ENCODE measurements around the gene RNU7-1.

RNU7-1 gene

DNA sequence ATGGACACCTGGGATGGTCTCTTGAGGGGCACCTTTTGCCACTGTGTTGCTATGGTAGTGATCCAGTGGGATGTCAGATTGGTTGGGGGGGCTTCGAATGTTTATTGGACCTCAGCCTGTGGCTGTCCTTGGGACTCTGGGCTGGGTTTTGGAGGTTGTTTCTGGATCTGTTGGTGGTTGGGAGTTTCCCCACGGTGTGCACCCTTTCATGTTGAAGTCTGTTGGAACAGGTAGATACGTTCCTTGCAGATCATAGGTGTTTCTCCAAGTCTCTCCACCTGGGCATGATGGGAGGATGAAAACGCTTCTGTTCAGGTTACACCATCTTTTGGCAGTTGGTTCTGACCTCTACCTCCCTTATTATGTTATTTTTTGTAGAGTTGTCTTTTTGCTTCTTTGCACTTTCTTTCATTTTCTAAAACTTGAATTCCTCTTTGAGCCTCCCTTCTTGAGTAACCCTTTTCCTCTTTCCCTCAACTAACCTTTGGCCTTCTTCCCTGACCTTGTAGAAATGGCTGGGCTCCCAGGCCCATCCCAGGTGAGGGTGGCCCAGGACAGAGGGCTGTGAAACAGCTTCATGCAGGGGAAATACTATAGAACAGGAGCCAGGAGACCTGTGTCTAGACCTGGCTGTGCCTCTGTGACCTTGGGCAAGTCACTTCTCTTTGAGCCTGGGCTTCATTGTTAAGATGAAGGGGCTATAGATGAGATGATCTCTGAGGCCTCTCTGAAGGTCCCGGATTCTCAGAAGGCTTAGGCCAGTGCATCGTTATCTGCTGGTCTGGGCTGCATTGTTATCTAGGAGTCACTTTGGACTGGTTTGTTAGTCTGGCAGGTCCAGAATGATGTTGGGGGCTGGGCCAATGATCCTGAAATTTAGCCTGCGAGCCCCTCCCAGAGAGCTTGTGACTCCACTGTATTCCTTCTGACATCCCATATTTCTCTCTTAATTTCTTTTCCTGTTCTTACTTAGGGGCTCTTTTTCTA, 13.9 kb upstream of the RNU7-1 start:
- TF ChIP-seq, protein P1, sequence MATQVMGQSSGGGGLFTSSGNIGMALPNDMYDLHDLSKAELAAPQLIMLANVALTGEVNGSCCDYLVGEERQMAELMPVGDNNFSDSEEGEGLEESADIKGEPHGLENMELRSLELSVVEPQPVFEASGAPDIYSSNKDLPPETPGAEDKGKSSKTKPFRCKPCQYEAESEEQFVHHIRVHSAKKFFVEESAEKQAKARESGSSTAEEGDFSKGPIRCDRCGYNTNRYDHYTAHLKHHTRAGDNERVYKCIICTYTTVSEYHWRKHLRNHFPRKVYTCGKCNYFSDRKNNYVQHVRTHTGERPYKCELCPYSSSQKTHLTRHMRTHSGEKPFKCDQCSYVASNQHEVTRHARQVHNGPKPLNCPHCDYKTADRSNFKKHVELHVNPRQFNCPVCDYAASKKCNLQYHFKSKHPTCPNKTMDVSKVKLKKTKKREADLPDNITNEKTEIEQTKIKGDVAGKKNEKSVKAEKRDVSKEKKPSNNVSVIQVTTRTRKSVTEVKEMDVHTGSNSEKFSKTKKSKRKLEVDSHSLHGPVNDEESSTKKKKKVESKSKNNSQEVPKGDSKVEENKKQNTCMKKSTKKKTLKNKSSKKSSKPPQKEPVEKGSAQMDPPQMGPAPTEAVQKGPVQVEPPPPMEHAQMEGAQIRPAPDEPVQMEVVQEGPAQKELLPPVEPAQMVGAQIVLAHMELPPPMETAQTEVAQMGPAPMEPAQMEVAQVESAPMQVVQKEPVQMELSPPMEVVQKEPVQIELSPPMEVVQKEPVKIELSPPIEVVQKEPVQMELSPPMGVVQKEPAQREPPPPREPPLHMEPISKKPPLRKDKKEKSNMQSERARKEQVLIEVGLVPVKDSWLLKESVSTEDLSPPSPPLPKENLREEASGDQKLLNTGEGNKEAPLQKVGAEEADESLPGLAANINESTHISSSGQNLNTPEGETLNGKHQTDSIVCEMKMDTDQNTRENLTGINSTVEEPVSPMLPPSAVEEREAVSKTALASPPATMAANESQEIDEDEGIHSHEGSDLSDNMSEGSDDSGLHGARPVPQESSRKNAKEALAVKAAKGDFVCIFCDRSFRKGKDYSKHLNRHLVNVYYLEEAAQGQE (IDR thresholded peaks at IDR 0.05; ENCODE audit: insufficient read depth in 1 of 2, low read depth in 2 of 2, low read length in 2 of 2): no peak
- TF ChIP-seq SIN3A (IDR thresholded peaks at IDR 0.05; ENCODE audit: borderline replicate concordance, insufficient read depth, low read length): no peak

DNA sequence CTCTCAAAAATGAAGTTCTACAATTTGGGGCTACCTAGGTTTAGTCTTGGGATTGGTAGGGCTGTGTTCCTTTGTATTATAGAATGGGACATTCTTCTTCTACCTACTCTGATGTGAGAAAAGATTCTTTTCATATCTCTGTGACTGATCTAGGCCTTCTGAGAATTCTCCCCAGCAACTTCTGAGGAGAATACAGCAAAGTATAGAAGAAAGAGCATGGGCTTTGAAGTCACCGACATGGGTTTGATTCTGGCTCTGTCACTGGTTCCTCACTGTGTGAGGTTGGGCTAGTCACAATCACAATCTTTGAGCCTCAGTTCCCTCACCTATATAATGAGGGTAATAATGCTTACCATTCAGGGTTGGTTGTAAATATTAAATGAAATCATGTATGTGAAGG, 10.8 kb upstream of the RNU7-1 start:
- TF ChIP-seq POLR2AphosphoS5 (IDR thresholded peaks at IDR 0.05; ENCODE audit: low read depth, low read length) (no peak), TAF1 (IDR thresholded peaks at IDR 0.05; ENCODE audit: borderline replicate concordance, insufficient read depth, low read length) (no peak), FOXP2 (optimal IDR thresholded peaks at IDR 0.05; ENCODE audit: borderline replicate concordance, extremely low read depth, extremely low read length, insufficient read depth) (no peak), SIN3A (IDR thresholded peaks at IDR 0.05; ENCODE audit: borderline replicate concordance, insufficient read depth, low read length) (no peak)
- TF ChIP-seq, protein P1 (IDR thresholded peaks at IDR 0.05; ENCODE audit: insufficient read depth in 1 of 2, low read depth in 2 of 2, low read length in 2 of 2): no peak

DNA sequence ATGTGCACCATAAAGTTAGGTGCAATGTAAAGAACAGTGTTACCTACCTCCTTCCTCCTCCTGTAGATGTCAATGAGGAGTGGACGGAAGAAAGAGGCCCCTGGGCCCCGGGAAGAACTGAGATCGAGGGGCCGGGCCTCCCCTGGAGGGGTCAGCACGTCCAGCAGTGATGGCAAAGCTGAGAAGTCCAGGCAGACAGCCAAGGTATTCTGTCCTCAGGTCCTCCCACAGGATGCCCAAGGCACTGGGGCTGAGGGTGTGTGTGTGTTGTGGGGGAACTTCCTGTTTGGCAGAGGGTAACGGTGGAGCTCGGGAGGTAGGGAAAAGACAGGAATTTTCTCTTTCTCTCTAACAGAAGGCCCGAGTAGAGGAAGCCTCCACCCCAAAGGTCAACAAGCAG, 9.5 kb upstream of the RNU7-1 start:
- TF ChIP-seq, protein P1 (IDR thresholded peaks at IDR 0.05; ENCODE audit: insufficient read depth in 1 of 2, low read depth in 2 of 2, low read length in 2 of 2): no peak
- TF ChIP-seq TAF1 (IDR thresholded peaks at IDR 0.05; ENCODE audit: borderline replicate concordance, insufficient read depth, low read length) (no peak; the same call in 1 of the 2 replicates), SIN3A (IDR thresholded peaks at IDR 0.05; ENCODE audit: borderline replicate concordance, insufficient read depth, low read length) (no peak), FOXP2 (optimal IDR thresholded peaks at IDR 0.05; ENCODE audit: borderline replicate concordance, extremely low read depth, extremely low read length, insufficient read depth) (peak; percentile 84)

DNA sequence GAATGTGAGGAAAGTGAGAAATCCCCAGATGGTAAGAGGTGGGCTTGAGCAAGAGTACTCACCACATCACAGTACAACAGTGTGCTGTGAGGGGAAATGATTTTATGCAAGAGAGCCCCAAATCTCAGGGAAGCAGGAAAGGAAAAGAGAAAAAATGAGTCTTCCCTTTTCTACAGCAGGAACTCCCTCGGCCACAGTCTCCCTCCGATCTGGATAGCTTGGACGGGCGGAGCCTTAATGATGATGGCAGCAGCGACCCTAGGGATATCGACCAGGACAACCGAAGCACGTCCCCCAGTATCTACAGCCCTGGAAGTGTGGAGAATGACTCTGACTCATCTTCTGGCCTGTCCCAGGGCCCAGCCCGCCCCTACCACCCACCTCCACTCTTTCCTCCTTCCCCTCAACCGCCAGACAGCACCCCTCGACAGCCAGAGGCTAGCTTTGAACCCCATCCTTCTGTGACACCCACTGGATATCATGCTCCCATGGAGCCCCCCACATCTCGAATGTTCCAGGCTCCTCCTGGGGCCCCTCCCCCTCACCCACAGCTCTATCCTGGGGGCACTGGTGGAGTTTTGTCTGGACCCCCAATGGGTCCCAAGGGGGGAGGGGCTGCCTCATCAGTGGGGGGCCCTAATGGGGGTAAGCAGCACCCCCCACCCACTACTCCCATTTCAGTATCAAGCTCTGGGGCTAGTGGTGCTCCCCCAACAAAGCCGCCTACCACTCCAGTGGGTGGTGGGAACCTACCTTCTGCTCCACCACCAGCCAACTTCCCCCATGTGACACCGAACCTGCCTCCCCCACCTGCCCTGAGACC, 8.0 kb upstream of the RNU7-1 start:
- TF ChIP-seq, protein P1 (IDR thresholded peaks at IDR 0.05; ENCODE audit: insufficient read depth in 1 of 2, low read depth in 2 of 2, low read length in 2 of 2): no peak
- TF ChIP-seq SIN3A (IDR thresholded peaks at IDR 0.05; ENCODE audit: borderline replicate concordance, insufficient read depth, low read length) (no peak), TAF1 (IDR thresholded peaks at IDR 0.05; ENCODE audit: borderline replicate concordance, insufficient read depth, low read length) (no peak), POLR2AphosphoS5 (IDR thresholded peaks at IDR 0.05; ENCODE audit: low read depth, low read length) (no peak), FOXP2 (optimal IDR thresholded peaks at IDR 0.05; ENCODE audit: borderline replicate concordance, extremely low read depth, extremely low read length, insufficient read depth) (no peak)
